Stimulated activated CD8-positive, alpha-beta memory T cell treated with anti-CD3 and anti-CD28 coated beads, Interleukin-2, amount 100 ng/mL, for 1 hour (primary cell): Measurements from ENCODE around the gene GPR25.

Experiments
- DNase-seq, 2 donors: peaks; one replicate each; pipeline ENCODE4 v3.0.0-alpha.2; 2020; ENCODE audit warnings: low read depth in 2 of 2

Gene GPR25

GRCh38 chr1:200912737-200913407 is 40.1 kb downstream of the GPR25 start:
- no peak for DNase-seq

- DNase-seq: no peak
Observed at GRCh38 chr1:200916152-200916551, 43.4 kb downstream of the GPR25 start.

- no peak for DNase-seq
Observed at GRCh38 chr1:200916681-200917080, 43.9 kb downstream of the GPR25 start.

GRCh38 chr1:200917291-200917817 is 44.6 kb downstream of the GPR25 start:
- no peak for DNase-seq

GRCh38 chr1:200918006-200918405 is 45.2 kb downstream of the GPR25 start:
- no peak for DNase-seq

GRCh38 chr1:200919386-200919785 is 46.6 kb downstream of the GPR25 start:
- no peak for DNase-seq

GRCh38 chr1:200921571-200922110 is 48.9 kb downstream of the GPR25 start:
- no peak for DNase-seq

- DNase-seq: no peak
Observed at GRCh38 chr1:200922406-200922805, 49.6 kb downstream of the GPR25 start.

- DNase-seq: no peak
Observed at GRCh38 chr1:200923601-200924000, 50.8 kb downstream of the GPR25 start.
